ENCODE data around the gene MGAT4A. TPM values are rescaled to one million over a fixed set of nuclear protein-coding genes. Genes with fewer than 3 reads are reported as not detected.
A peak's percentile ranks its signal among the peaks of the same experiment; 100 is the strongest.

MGAT4A gene
- total and polyA plus RNA-seq, 9 of the 15 experiments (the other 6 are each of a cell fraction or from before 2014, with no cell fraction given) = 0.03 to 0.53 (median 0.18) TPM; not detected in 2

DNA sequence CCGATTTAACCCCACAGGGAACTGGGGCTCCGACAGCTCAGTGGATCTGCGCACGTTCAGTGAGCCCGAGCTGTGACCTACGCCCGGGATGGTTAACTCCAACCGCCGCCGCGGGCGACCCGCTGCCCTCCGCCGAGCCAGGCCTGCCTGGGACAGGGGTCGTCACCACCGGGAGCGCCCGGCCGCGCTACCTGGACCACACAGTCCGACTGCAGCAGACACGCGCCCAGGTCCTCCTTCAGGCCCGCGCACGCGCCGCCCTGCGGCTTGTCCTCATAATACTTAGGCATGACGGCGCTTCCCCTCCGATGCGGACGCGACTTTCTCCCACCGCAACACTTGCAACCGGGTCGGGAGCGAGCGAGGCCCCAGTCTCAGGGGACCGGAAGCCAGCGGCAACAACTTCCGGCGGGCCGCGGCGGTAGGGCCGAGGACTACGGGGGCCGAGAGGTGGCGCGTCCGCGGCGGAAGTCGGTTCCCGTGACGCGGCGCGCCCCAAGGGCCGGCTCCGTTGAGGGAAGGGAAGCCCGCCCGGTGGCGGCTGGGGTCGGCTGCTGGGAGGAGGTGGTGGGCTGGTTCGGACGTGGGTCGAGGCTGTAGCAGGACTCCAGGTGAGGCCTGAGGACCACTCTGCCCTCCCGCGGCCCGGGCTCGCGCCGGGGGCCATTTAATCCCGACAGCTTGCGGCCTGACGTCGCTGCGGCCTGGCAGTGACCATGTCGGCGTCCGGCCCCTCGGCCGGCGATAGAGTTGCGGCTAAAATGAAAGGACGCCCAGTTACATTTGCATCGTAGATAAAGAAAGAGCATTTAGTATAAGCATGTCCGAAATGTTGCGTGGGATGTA lies 122.6 kb downstream of the MGAT4A start, which contains the start of the genes COA5 and UNC50 (continued):
- TF ChIP-seq PKNOX1 (IDR thresholded peaks at IDR 0.05) (peak; percentile 57; the same call in 1 of the 2 replicates), SRSF9 (IDR thresholded peaks at IDR 0.05; ENCODE audit: borderline replicate concordance, low read depth, low read length) (no peak), ETV5 (CRISPR knock-in tag; IDR thresholded peaks at IDR 0.05; ENCODE audit: low read depth) (peak; percentile 93), FOXJ2 (tag; IDR thresholded peaks at IDR 0.05) (peak; percentile 63; the same call in 1 of the 2 replicates), FOXK1 (CRISPR knock-in tag; IDR thresholded peaks at IDR 0.05; ENCODE audit: borderline replicate concordance) (0 out of 2 replicates have a peak, but pooled peaks have one; percentile 32), HMGN3 (IDR thresholded peaks at IDR 0.05; ENCODE audit: borderline replicate concordance, extremely low read depth, insufficient read length, low read depth, low read length) (peak; percentile 55), DDX20 (tag; IDR thresholded peaks at IDR 0.05; ENCODE audit: low read depth) (no peak), BRCA1 (IDR thresholded peaks at IDR 0.05) (no peak), BRCA1 (CRISPR knock-in tag; IDR thresholded peaks at IDR 0.05) (no peak), MIER1 (IDR thresholded peaks at IDR 0.05; ENCODE audit: low read depth) (no peak), ZSCAN32 (CRISPR knock-in tag; IDR thresholded peaks at IDR 0.05) (no peak), MYC (IDR thresholded peaks at IDR 0.05; ENCODE audit: low read depth, low read length) (peak; percentile 68; the same call in 1 of the 2 replicates), MYC (CRISPR knock-in tag; IDR thresholded peaks at IDR 0.05; ENCODE audit: borderline replicate concordance, low read depth) (no peak), HDAC1 (IDR thresholded peaks at IDR 0.05) (peak in 1 of 2 experiments; percentile 77; a peak in 2 of 4 replicates), MCM2 (IDR thresholded peaks at IDR 0.05; ENCODE audit: low read depth) (no peak), SREBF2 (CRISPR knock-in tag; IDR thresholded peaks at IDR 0.05) (no peak), NFRKB (IDR thresholded peaks at IDR 0.05; ENCODE audit: low read depth) (peak; percentile 79)
- TF ChIP-seq, protein P1, sequence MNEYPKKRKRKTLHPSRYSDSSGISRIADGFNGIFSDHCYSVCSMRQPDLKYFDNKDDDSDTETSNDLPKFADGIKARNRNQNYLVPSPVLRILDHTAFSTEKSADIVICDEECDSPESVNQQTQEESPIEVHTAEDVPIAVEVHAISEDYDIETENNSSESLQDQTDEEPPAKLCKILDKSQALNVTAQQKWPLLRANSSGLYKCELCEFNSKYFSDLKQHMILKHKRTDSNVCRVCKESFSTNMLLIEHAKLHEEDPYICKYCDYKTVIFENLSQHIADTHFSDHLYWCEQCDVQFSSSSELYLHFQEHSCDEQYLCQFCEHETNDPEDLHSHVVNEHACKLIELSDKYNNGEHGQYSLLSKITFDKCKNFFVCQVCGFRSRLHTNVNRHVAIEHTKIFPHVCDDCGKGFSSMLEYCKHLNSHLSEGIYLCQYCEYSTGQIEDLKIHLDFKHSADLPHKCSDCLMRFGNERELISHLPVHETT (CRISPR knock-in tag; conservative IDR thresholded peaks at IDR 0.05 in 1 of 2, IDR thresholded peaks at IDR 0.05 in 1 of 2) = peak in 1 of 2 experiments; percentile 90; a peak in 2 of 4 replicates
- TF ChIP-seq, protein P2, sequence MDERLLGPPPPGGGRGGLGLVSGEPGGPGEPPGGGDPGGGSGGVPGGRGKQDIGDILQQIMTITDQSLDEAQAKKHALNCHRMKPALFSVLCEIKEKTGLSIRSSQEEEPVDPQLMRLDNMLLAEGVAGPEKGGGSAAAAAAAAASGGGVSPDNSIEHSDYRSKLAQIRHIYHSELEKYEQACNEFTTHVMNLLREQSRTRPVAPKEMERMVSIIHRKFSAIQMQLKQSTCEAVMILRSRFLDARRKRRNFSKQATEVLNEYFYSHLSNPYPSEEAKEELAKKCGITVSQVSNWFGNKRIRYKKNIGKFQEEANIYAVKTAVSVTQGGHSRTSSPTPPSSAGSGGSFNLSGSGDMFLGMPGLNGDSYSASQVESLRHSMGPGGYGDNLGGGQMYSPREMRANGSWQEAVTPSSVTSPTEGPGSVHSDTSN (CRISPR knock-in tag; IDR thresholded peaks at IDR 0.05; ENCODE audit: low read depth) = no peak
- TF ChIP-seq, protein P2 (tag; conservative IDR thresholded peaks at IDR 0.05; ENCODE audit: low read depth) = no peak
- TF ChIP-seq, protein P3, sequence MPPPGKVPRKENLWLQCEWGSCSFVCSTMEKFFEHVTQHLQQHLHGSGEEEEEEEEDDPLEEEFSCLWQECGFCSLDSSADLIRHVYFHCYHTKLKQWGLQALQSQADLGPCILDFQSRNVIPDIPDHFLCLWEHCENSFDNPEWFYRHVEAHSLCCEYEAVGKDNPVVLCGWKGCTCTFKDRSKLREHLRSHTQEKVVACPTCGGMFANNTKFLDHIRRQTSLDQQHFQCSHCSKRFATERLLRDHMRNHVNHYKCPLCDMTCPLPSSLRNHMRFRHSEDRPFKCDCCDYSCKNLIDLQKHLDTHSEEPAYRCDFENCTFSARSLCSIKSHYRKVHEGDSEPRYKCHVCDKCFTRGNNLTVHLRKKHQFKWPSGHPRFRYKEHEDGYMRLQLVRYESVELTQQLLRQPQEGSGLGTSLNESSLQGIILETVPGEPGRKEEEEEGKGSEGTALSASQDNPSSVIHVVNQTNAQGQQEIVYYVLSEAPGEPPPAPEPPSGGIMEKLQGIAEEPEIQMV (tag; conservative IDR thresholded peaks at IDR 0.05; ENCODE audit: low read depth) = peak; percentile 75

Measured in K562 (cell line).